Myocyte (in vitro differentiated cells): ENCODE results near the gene FRAT1. TPM values are rescaled to one million over a fixed set of nuclear protein-coding genes. Genes with fewer than 3 reads are reported as not detected.
A peak's percentile ranks its signal among the peaks of the same experiment; 100 is the strongest.
"Not testable (repeated sequence)": the region's sequence is repeated elsewhere in the genome, so short reads cannot be mapped to it uniquely, and the experiment has no call there.

Experiments used
- DNase-seq: peaks from one replicate; pipeline ENCODE4 v3.0.0-alpha.2; 2012; ENCODE audit warnings: low read depth
- polyA plus RNA-seq: library from polyadenylated mRNA; unstranded; fragments of >200 nt; gene quantifications from one replicate; pipeline ENCODE4 v1.2.1, GENCODE V29; 2012; ENCODE audit warnings: missing spikeins
- total RNA-seq: library from RNA; depleted of rRNA; stranded (reverse); fragments of >200 nt; gene quantifications from 2 replicates; pipeline ENCODE4 v1.2.3, GENCODE V29; 2014

The FRAT1 gene, protein sequence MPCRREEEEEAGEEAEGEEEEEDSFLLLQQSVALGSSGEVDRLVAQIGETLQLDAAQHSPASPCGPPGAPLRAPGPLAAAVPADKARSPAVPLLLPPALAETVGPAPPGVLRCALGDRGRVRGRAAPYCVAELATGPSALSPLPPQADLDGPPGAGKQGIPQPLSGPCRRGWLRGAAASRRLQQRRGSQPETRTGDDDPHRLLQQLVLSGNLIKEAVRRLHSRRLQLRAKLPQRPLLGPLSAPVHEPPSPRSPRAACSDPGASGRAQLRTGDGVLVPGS
- total RNA-seq: 1.3 and 1.8 TPM in 2 replicates
- polyA plus RNA-seq: 0.64 TPM

DNA sequence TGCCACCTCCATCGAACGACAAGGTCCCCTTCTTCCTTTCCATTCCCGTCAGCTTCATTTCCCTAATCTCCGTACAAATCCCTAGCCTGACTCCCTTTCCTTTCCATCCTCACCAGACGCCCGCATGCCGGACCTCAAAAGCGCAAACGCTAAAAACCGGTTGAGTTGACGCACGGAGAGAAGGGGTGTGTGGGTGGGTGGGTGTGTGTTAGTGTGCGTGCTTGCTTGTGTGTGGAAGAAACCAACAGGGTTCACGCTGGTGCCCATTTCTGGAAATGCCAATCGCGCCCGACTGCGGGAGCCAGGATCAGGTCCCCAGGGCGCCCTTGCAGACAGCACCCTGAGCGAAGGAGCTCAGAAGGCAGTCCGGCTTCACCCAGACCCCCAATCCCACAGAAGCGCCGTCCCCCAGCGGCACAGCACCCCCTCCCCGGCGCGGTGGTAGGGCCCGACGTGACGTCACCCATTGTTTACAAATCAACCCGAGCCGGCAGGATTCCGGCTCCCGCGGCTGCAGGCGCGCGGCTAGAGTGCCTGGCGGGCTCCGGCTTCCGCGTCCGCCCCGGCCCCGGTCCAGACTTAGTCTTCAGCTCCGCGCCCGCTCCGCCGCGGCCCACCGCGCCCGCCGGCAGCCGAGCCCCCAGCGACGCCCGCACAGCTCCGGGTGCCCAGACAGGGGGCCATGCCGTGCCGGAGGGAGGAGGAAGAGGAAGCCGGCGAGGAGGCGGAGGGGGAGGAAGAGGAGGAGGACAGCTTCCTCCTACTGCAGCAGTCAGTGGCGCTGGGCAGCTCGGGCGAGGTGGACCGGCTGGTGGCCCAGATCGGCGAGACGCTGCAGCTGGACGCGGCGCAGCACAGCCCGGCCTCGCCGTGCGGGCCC, at the start of gene FRAT1:
FRAT1 (plus strand) TSS at position 500 of the 880 bp plus-strand sequence; CDS start at position 683, 183 bp downstream.
- DNase-seq: peak; percentile 90

DNA sequence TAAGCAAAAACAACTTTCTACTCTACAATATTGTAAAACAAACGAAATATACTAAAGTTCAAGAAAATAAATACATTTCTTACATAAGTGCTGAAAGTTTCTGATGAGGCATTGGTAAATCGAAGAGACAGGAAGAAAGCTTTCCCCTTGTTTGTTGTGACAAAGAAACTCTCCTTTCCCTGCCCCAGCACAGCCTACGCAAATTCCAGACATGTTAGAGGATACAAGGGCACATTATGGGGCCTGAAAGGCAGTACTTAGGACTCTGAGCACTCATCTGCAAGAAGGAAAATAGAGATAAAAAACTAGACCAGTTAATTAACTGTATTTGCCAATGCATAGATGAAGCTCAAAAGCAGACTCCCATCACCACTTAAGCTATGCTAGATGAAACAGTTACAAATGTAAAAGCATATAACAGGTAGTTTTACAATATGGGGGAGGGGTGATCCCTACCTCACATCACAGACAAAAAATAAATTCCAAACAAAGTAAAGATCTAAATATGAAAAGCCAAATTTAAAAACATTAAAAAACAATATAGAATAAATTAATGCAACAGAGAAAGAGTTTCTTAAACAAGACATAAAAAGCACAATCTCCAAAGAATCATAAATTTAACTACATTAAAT, 48.4 kb upstream of the FRAT1 start:
- peak; percentile 4 for DNase-seq

DNA sequence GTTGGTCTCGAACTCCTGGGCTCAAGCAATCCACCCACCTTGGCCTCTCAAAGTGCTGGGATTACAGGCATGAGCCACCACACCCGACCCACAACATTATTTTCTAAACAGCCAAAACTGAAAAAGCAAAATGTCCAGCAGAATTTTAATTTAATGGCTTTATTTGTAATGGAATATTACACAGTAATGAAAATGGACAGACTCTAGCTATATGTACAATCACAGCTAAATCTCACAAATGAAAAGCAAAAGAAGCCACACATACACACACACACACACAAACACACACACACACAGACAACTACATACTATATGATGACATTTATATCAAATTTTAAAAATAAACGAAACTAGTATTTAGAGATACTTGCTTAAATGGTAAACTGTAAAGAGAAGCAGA, 45.4 kb upstream of the FRAT1 start:
- no peak for DNase-seq

DNA sequence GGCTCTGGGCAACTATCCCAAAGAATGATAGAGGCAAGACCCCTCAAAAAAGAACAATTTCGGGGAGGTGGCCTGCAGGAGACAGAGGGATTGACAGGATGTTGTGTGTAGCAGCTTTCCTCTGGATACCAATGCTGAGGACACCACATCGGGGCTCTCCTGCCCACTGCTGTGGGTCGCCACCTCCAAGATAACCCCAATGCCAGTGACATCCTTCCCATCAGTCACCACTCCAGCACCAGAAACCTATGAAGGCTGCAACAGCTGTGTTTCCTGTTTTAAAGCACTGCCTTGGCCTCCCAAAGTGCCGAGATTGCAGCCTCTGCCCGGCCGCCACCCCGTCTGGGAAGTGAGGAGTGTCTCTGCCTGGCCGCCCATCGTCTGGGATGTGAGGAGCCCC, 44.2 kb upstream of the FRAT1 start:
- peak; percentile 43 for DNase-seq

DNA sequence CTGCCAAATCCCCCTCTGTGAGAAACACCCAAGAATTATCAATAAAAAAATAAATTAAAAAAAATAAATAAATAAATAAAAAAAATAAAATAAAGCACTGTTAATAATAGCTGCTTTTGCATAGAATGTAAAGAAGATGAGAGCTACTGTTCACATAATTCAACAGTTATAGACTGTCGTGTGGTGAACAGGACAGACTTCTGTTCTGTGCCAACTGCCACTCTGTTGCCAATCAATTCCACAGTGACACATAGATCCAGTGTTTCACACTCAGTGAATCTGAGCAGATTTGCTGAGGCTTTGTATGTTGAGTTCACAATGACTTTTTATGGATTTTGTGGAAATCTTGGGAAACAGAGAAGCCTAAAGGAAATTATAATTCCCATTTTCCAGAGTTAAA, 41.5 kb upstream of the FRAT1 start:
- peak; percentile 3 for DNase-seq

DNA sequence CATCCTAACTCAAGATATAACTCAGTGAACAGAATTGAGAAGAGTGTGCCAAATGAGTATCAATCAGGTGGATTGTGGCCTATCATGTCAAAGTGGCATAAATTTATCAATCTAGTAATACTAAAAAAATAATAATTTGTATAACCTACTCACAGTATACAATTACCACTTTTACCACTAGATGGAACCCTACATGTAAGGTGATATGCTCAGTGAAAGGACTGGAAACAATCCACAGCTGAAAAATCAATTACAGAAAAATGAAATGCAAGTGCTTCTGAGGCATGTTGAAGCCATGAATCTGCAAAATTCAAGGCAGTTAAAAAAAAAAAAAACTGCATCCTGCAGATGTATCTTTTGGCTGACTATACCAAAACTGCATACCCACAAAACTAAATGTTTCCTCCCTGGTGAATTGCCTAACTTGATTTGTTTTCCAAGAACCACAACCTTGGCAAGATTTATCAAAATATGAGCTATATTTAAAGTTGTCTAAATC, 40.5 kb upstream of the FRAT1 start:
- DNase-seq: peak; percentile 77

DNA sequence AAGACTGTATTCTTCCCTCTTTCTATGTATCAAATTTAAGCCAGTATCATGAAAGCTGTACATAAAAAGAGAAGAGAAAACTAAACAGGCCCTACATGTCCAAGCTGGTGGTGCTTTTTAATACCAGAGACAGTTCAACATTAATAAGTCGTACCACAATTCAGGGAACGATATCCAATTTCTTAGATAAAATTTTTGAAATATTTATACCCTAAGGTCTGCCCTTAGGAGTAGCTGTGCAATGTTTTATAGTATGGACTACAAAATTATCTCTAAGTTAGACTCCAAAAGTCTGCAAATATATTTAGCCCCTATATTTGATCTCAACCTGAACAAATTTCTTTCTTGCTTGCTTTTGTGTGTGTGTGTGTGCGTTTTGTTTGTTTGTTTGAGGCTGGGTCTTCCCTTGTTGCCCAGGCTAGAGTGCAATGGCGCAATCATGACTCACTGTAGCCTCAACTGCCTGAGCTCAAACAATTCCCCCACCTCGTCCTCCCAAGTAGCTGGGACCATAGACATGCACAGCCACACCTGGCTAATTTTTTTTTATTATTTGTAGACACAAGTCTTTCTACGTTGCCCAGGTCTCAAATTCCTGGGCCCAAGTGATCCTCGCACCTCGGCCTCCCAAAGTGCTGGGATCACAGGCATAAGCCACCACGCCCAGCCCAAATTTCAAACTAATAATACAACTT, 39.8 kb upstream of the FRAT1 start:
- DNase-seq: peak; percentile 6

DNA sequence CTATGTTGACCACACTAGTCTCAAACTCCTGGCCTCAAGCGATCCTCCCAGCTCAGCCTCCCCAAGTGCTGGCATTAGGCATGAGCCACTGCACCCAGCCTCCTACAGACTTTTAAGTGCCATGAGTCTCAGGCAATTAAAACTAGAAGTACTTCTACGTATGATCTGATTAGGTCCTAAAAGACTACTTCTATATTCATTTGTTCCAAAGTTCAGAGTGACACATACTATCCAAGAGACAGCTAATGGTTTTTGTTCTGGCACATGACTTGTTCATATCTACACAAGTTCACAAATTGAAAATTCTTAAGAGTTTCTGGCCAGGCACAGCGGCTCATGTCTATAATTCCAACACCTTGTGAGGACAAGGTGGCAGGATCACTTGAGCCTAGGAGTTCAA, 38.3 kb upstream of the FRAT1 start:
- DNase-seq: no peak

DNA sequence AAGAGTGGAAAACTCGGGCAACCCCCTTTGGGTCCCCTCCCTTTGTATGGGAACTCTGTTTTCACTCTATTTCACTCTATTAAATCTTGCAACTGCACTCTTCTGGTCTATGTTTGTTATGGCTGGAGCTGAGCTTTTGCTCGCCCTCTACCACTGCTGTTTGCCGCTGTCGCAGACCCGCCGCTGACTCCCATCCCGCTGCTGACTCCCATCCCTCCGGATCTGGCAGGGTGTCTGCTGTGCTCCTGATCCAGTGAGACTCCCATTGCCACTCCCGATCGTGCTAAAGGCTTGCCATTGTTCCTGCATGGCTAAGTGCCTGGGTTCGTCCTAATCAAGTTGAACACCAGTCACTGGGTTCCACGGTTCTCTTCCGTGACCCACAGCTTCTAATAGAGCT, 29.0 kb upstream of the FRAT1 start:
- not testable (repeated sequence) for DNase-seq

DNA sequence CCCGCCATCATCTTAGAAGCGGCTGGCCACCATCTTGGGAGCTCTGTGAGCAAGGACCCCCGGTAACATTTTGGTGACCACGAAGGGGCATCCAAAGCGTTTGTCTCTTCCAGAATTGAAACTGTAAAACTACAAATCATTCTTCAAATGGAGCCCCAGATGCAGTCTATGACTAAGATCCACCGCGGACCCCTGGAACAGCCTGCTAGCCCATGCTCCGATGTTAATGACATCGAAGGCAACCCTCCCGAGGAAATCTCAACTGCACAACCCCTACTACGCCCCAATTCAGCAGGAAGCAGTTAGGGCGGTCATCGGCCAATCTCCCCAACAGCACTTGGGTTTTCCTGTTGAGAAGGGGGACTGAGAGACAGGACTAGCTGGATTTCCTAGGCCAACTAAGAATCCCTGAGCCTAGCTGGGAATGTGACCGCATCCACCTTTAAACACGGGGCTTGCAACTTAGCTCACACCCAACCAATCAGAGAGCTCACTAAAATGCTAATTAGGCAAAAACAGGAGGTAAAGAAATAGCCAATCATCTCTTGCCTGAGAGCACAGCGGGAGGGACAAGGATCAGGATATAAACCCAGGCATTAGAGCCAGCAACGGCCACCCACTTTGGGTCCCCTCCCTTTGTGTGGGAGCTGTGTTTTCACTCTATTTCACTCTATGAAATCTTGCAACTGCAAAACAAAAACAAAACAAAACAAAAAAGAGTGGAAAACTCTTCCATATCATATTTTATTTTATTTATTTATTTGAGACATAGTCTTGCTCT, 28.3 kb upstream of the FRAT1 start:
- not testable (repeated sequence) for DNase-seq

DNA sequence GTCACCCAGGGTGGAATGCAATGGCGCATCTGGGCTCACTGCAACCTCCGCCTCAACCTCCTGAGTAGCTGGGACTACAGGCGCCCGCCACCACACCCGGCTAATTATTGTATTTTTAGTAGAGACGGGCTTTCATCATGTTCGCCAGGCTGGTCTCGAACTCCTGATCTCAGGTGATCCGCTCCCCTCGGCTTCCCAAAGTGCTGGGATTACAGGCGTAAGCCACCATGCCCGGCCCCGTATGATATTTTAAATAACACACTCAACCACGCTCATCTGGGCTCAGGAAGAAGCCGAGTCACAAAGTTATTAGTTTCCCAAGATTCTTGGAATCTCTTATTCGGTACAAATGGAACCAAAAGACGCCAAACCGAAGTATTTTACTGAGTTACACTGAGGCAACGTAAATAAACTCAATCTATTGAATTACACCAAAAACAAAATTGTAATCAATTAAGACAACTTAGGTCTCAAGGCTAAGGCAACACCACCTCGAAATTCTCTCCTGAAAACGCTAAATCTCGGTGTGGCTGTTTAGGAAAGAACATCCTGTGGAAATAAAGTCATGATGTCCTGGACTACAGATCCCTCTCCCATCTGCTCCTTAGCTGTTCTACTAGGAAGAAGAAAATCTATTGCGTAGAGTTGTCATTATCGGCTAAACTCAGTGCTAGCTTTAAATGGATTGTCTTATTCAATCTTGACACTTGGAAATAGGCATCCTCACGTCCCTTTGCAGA, 27.5 kb upstream of the FRAT1 start:
- DNase-seq: no peak

DNA sequence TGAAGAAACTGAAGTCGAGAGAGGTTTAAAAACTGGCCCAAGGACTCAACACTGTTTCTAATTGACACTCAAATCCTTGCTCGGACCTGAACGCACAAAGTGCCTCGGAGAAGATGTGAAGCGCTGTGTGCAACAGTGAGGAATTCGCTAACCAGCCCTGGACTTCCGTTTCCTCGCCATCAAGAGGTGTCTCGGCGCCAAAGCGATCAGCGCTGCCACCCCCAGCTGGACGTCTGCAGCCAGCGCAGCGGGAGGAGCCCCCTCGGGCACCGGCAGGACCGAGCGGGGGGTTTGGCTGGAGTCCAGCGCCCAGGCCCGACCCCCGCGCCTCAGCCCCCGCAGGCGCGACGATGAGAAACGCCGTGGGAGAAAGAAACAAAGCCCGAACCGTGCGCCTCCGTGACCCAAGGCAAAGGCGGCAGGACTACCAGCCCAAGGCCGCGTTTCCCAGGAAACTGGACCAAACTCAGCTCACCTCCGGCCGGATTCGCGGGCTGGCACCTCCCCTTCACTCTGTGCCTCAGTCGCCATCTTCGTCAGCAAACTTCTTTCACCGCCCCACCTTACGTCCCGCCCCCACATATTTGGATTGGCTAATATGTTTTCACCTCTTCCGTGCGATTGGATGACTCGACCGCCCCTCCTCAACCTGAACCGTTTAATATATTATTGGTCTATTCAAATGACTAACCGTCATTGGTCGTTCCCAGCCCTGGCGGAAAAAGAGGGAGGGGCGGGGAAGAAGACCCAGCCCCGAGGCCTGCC, 26.8 kb upstream of the FRAT1 start, which contains the start of gene ARHGAP19:
ARHGAP19 (minus strand) TSS at position 541 of the 765 bp plus-strand sequence; CDS start at position 531, 10 bp downstream.
- DNase-seq: peak; percentile 99

DNA sequence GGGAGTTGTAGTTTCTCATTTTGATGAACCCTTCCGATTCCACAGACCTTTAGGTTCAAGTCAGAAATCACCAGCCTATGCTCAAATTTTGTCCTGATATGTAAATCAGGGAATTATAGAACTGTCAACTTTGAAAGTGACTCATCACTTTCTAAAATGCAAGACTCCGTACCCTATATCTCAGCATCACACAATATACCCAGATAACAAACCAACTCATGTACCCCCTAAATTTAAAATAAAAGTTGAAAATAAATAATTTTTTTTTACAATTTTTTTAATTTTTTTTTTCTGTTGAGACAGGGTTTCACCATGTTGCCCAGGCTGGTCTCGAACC, 26.2 kb upstream of the FRAT1 start:
- no peak for DNase-seq

DNA sequence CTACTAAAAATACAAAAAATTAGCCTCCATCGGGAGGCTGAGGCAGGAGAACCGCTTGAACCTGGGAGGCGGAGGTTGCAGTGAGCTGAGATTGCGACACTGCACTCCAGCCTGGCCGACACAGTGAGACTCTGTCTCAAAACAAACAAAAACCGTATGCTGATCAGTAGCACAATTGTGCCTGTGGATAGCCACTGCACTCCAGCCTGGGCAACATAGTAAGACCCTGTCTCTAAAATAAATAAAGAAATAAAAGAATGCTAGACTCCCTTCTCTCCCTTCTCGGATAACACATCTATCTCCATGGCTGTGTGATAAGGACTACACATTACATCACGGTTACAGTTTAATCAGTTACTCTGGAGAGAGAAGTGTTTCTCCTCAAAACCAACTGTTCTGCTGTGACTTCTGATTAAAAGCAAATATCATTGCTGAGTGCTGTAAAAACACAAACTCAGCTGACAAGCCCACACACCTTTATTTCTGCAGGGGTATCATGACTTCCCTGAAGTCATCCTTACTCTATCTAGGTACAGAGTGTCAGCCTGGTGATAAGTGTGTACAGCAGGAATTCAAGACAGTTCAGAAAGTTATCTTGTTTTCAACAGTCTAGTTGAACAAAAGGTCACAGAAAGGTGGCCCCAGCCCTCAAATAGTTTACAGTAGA, 21.4 kb upstream of the FRAT1 start:
- no peak for DNase-seq

DNA sequence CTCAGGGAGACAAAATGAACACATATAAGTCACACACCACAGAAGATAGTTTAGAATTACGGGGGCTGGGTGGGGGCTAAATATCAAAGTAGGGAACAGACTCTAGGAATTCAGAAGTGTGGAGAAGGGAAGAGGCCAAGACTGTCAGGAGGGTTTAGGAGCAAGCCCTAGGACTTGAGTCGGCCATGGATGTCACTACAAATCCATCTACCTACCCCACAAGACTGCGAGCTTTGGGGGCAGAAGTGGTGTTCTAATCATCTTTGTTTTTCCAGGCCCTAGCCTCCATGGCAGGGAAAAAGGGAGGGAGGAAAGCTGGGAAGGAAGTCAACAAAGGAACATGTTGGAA, 20.9 kb upstream of the FRAT1 start:
- DNase-seq: no peak

DNA sequence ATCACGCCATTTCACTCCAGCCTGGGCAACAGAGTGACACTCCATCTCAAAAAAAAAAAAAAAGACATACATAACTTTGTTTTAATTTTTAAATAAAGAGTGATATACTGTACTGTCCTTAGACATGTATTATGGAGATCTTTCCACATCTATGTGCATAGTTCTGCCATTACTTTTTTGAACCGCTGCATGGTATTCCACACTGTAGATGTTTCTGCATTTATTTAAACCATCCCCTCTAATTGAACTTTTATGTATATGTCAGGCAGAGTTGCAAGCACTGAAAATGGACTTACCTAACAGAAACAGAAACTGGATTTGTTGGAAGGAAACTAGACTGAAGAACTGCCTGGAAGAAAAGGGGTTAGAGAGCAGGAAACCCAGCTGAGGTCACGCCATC, 18.1 kb upstream of the FRAT1 start:
- no peak for DNase-seq

DNA sequence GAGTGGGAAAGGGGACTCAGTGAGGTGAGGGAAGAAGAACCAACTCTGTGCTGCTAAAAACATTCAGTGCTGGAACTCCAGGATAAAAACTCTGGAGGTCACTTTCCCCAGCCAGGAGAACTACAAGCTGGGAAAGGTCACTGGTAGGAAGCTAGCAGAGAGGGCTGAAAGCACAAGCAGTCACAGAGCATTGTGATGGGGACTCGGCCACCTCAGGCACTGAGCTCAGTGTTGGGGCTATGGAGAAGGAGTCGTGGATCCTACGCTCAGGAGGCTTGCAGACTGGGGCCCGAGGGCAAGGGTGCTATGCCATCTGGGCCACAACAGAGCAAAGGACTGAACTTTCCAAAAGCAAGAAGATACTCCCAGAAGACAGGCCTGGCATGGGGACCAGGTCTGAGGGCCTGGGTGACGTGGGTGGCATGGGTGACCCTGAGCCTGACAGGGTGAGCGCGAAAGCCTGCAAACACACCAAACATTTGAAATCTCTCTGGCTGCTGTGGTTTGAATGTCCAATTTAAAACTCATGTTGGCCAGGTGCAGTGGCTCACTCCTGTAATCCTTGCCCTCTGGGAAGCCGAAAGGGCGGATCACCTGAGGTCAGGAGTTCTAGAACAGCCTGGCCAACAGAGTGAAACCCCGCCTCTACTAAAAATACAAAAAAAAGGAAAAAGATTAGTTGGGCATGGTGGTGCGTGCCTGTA, 16.8 kb upstream of the FRAT1 start:
- no peak for DNase-seq

DNA sequence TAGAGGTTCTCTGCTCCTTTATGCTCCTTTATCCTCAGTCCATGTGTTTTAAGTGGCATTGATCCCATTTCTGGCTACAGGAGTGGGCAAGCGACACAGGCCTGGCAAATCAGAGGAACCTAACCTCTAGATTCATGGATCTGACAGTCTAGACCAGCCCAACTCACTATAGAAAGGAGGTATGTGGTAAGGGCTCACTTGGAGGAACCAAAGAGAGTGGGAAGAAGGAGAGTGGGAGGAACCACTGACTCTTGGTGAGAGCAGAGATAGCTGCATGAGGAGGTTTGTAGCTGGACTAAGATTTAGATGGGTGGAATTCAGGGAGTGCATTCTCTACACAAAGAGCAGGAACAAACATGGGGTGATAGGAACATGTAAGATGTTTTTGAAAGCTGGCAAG, 11.6 kb upstream of the FRAT1 start:
- no peak for DNase-seq
